Diencephalon (tissue), 1 donor: Measurements from ENCODE around the gene MLXIP. TPM values are rescaled to one million over a fixed set of nuclear protein-coding genes. Genes with fewer than 3 reads are reported as not detected.

ENCODE experiments used
- total RNA-seq: library from RNA; depleted of rRNA; stranded (reverse); fragments of >200 nt; gene quantifications from one replicate; pipeline ENCODE4 v1.2.3, GENCODE V29; 2014

MLXIP gene
- 14.3 TPM for total RNA-seq

GRCh38 chr12:122078141-122079032, at the start of gene MLXIP:
MLXIP (plus strand) TSS chr12:122078756; CDS start chr12:122078854, 98 bp downstream.

GRCh38 chr12:122174155-122174845, 95.7 kb downstream of the MLXIP start, which contains the start of gene IL31:
IL31 (minus strand) TSS chr12:122174221; CDS start chr12:122174172, 49 bp downstream.

GRCh38 chr12:122182887-122183587, 104.5 kb downstream of the MLXIP start, which contains the start of gene LRRC43:
LRRC43 (plus strand) TSS chr12:122183123; CDS start chr12:122183145, 22 bp downstream.

Other genes starting within 250 kb of the MLXIP start
- gene HPD, start 219.9 kb upstream of the MLXIP start, total RNA-seq: not detected
- 15.7 TPM for gene PSMD9, start 190.0 kb upstream of the MLXIP start, total RNA-seq
- gene CFAP251, start 160.2 kb upstream of the MLXIP start, total RNA-seq: 12.9 TPM
- 39.7 TPM for gene BCL7A, start 56.9 kb upstream of the MLXIP start, total RNA-seq
- not detected for gene IL31, start 95.5 kb downstream of the MLXIP start, total RNA-seq
- gene LRRC43, start 104.4 kb downstream of the MLXIP start, total RNA-seq: 6.5 TPM
- 8.5 TPM for gene B3GNT4, start 125.0 kb downstream of the MLXIP start, total RNA-seq
- 62.5 TPM for gene DIABLO, start 147.3 kb downstream of the MLXIP start, total RNA-seq
- gene VPS33A, start 187.7 kb downstream of the MLXIP start, total RNA-seq: 25.1 TPM